ENCODE measurements around the gene ATP8A2.

DNA sequence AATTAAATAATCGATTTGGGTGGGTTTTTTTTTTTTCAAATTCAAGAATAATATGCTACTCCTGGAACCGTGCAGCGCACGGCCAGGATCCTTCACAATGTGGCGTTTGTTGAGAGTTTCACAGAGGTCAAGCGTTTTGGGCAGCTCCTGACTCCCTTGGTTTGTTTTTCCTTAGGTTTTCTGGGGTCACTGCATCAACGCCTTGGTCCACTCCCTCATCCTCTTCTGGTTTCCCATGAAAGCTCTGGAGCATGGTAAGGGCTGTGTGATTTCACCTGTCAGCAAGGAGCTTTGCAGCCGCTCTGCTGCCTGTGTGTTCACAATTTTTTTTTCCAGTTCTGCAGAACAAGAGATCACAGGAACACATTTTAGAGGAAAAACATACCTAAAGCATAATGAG lies 467.6 kb downstream of the ATP8A2 start:
- TF ChIP-seq, protein P1, sequence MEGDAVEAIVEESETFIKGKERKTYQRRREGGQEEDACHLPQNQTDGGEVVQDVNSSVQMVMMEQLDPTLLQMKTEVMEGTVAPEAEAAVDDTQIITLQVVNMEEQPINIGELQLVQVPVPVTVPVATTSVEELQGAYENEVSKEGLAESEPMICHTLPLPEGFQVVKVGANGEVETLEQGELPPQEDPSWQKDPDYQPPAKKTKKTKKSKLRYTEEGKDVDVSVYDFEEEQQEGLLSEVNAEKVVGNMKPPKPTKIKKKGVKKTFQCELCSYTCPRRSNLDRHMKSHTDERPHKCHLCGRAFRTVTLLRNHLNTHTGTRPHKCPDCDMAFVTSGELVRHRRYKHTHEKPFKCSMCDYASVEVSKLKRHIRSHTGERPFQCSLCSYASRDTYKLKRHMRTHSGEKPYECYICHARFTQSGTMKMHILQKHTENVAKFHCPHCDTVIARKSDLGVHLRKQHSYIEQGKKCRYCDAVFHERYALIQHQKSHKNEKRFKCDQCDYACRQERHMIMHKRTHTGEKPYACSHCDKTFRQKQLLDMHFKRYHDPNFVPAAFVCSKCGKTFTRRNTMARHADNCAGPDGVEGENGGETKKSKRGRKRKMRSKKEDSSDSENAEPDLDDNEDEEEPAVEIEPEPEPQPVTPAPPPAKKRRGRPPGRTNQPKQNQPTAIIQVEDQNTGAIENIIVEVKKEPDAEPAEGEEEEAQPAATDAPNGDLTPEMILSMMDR (IDR thresholded peaks at IDR 0.05), result no peak
- TF ChIP-seq POLR2A (IDR thresholded peaks at IDR 0.05), result no peak
